Ectodermal cell (in vitro differentiated cells): Measurements from ENCODE around the gene IMPG2.

ENCODE experiments used
- H3K27ac ChIP-seq: 2 replicates; pipeline ENCODE4 v1.7.0; 2013; ENCODE audit warnings: mild to moderate bottlenecking, low read depth, low read length; ENCODE audit not compliant: insufficient read depth, poor library complexity, severe bottlenecking
- H3K27me3 ChIP-seq: 2 replicates; pipeline ENCODE4 v1.7.0; 2013; ENCODE audit warnings: mild to moderate bottlenecking, low read length; ENCODE audit not compliant: insufficient read depth, control insufficient read depth, poor library complexity, severe bottlenecking
- H3K36me3 ChIP-seq: one replicate; pipeline ENCODE4 v1.7.0; 2013; ENCODE audit warnings: low read length; ENCODE audit not compliant: control insufficient read depth, insufficient read depth
- H3K4me1 ChIP-seq: one replicate; pipeline ENCODE4 v1.7.0; 2013; ENCODE audit warnings: low read length; ENCODE audit not compliant: control insufficient read depth, insufficient read depth
- H3K4me3 ChIP-seq: 2 replicates; pipeline ENCODE4 v1.7.0; 2013; ENCODE audit warnings: low read depth, low read length, control low read depth; ENCODE audit not compliant: insufficient read depth
- H3K9me3 ChIP-seq: 2 replicates; pipeline ENCODE4 v1.7.0; 2013; ENCODE audit warnings: mild to moderate bottlenecking, low read length, moderate library complexity; ENCODE audit not compliant: control insufficient read depth
- WGBS, 2 experiments: methylation state at CpG; one replicate each; pipeline ENCODE4 v1.1.7; 2013; ENCODE audit warnings: missing lambda C conversion rate in 2 of 2; 5-methylcytosine and 5-hydroxymethylcytosine counted together

Gene IMPG2

DNA sequence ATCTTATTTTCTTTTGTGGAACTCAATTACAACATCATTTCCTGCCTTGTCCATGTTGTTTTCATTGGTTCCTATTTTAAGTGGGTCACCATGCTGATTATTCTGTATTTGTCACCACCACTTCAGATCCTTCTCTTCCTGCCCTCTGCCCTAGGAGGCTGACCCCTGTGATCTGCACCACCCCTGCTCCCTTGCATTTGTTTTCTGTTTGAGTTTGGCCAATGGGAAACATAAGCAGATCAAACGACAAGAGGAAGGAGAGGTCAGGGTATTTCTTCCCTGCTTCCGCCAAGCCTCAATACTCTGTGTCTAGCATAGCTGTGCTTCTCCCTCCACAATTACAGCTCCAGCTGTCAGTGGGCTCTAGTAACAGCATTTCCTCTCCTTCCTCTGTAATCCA, 71.6 kb downstream of the IMPG2 start:
- Histone ChIP-seq H3K27ac (no peak overlapping the region), H3K27me3 (no peaks in the 10 kb centered on the region), H3K4me1 (peaks cover 11% of the 10 kb centered on the region), H3K9me3 (no peaks in the 10 kb centered on the region), H3K36me3 (no peaks in the 10 kb centered on the region), H3K4me3 (no peak overlapping the region)
- 40 to 48% methylated on average over 2 of the region's 2 CpGs for WGBS, 2 experiments

DNA sequence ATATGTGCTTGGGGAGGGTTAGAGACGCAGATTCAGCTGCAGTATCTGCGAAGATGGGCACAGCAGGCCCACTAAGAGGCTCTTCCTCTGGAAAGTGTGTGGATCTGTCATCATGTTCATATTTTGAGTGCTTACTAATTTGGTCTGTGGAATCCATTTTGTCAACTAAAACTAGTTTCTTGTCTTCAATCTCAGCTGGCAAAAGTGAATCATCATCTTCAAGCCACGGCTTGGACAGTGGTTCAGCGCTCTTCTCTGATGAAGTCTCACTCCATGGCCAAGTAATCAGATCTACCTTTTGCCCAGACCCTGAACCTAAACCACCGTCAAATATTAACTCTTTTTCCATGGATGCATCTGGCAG, 76.2 kb downstream of the IMPG2 start:
- Histone ChIP-seq H3K9me3 (no peaks in the 10 kb centered on the region), H3K4me1 (peaks cover 5% of the 10 kb centered on the region)
- 95 to 98% methylated on average over 5 of the region's 5 CpGs for WGBS, 2 experiments

DNA sequence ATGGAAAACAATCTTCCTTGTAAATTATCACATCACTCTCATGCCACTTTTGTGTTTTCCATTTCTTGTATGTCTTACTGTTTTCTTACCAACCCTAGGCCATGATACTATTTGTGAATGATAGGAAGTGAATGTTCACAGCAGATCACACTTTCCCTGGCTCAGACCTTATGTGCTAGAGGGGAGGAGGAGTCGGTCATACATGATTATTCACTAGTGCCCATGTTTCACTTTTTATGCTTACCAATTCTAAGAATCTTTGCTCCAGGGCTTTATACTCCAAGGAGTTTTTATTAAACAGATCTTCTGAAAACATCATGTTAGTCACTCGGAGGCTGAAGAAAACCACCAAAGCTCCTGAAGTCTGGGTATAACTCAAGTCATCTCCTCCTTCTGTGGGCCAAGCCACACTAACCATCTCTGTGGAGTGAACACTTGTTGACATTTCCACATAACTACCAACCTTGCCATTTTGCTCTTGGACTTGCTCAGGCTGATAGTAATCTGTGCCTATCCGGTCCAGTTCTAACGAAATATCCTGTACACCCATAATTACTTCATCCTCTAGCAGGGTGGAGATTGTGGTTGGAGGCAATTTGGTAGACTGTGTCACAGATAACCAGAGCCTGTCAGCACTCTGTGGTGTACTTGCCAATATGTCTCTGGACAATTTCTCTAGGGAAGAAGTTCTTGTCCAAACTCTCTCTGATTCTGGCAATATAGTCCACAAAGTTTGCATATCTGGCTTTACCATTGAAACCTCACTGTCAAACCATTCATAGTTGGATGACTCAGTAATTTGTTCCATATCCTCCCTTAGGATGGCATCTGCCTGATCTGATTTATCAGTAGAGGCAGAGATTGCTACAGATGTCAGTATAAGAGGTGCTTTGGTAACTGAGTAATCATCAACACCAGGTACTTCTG, 76.8 kb downstream of the IMPG2 start:
- WGBS, 2 experiments: 87 to 94% methylated on average over 1 to 4 of the region's 4 CpGs
- no peak overlapping the region for H3K27ac ChIP-seq
- H3K4me3 ChIP-seq: no peak overlapping the region
- H3K27me3 ChIP-seq: no peaks in the 10 kb centered on the region
- H3K9me3 ChIP-seq: no peaks in the 10 kb centered on the region
- no peaks in the 10 kb centered on the region for H3K4me1 ChIP-seq
- H3K36me3 ChIP-seq: no peaks in the 10 kb centered on the region

More for the DNA sequence above, 76.2 kb downstream of the IMPG2 start:
- H3K27ac ChIP-seq: no peak overlapping the region
- no peaks in the 10 kb centered on the region for H3K27me3 ChIP-seq
- no peaks in the 10 kb centered on the region for H3K36me3 ChIP-seq
- H3K4me3 ChIP-seq: no peak overlapping the region

DNA sequence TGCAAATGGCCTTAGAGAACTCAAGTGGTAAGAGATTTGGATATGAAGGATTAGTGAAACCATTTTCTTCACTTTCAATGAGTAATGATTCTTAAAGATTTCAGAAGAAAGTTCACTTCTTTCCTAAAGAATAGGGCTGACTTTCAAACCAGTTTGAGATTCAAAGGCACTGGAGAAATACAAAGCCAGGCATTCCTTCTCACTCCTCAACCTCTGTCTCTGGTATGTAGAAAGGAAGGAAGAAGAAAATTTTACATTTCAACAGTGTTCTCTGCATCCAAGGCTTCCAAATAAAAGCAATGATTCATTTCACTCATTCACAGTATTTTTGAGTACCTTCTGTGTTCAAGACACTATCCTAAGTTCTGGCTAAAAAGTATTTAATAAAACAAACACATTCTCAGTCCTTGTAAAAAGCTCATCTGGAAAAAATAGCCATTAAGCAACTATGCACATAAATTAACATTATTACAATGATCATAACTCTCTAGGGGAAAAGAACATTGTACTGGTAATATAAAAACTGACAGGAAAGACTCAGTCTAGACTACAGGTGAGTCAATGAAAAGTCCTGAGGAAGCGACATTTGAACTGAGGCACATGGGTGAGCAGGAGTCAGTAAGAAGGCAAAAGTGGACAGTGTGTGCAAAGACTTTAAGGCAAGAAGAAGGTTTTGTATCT, 79.5 kb downstream of the IMPG2 start:
- Histone ChIP-seq H3K4me1 (no peaks in the 10 kb centered on the region), H3K4me3 (no peak overlapping the region), H3K36me3 (no peaks in the 10 kb centered on the region), H3K27me3 (no peaks in the 10 kb centered on the region), H3K27ac (no peak overlapping the region), H3K9me3 (no peaks in the 10 kb centered on the region)
- 93 to 96% methylated on average over 1 of the region's 1 CpG for WGBS, 2 experiments

DNA sequence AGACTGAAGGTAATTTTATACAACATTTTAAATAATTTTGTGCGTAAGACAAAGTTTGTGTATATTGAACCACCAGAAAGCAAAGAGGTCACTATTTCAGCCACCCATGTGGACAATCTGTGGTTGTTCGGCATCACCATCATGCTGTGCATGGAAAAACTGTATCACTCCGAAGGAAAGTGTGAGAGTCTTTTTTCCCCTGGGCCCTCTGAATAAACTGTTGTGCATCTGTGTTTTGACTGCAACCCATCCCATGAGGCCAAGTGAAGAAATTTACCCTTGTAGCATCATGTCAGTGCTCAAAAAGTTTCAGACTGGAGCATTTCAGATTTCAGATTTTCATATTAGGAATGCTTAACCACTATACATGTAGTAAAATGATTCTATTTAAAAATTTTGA, 85.3 kb downstream of the IMPG2 start:
- no peak overlapping the region for H3K27ac ChIP-seq
- no peaks in the 10 kb centered on the region for H3K9me3 ChIP-seq
- H3K4me3 ChIP-seq: no peak overlapping the region
- no peaks in the 10 kb centered on the region for H3K36me3 ChIP-seq
- no peaks in the 10 kb centered on the region for H3K4me1 ChIP-seq
- no peaks in the 10 kb centered on the region for H3K27me3 ChIP-seq
- WGBS, 2 experiments: 89 to 97% methylated on average over 3 of the region's 3 CpGs

DNA sequence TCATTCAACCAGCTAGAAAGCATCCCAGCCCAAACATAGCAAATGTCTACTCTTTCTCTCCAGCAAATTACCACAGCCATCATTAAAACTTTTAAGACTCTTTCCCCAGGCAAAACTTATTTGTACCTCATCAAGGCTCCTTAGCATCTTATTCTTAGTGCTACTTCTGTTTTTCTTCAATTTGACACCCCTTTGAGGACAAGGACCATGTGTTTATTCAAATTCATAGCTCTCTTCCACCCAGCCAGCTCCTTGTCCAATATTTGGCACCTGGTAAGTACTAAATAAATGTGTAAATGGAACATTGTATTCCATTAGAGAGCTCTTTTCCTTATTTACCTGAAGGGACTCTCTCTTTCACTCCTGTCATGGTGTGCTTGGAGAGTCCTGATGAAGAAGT, 89.8 kb downstream of the IMPG2 start:
- H3K27ac ChIP-seq: no peak overlapping the region
- no peak overlapping the region for H3K4me3 ChIP-seq
- no peaks in the 10 kb centered on the region for H3K36me3 ChIP-seq
- no peaks in the 10 kb centered on the region for H3K4me1 ChIP-seq
- no peaks in the 10 kb centered on the region for H3K9me3 ChIP-seq
- no peaks in the 10 kb centered on the region for H3K27me3 ChIP-seq

DNA sequence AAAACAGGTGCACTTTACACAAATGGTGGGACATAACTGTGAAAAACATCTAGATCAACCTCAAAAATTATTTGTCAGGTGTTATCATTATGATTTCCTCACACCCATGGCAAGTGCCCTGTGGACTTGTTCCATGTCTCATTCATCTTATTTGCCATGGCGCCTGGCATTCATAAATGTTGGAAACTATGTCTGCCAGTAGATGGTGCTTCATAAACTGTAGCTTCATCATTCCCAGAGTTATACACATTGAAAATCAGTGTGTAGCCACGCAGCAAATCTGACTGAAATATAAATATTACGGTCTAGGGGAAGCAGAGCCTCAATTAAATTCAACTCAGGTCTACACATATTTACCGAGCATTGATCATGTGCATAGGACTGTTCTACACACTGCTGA, 90.7 kb downstream of the IMPG2 start:
- H3K4me3 ChIP-seq: no peak overlapping the region
- no peaks in the 10 kb centered on the region for H3K4me1 ChIP-seq
- H3K27me3 ChIP-seq: no peaks in the 10 kb centered on the region
- WGBS, 2 experiments: 92 to 96% methylated on average over 4 of the region's 4 CpGs
- no peaks in the 10 kb centered on the region for H3K36me3 ChIP-seq
- H3K9me3 ChIP-seq: no peaks in the 10 kb centered on the region
- no peak overlapping the region for H3K27ac ChIP-seq

GRCh38 chr3:101228441-101228840, 91.9 kb downstream of the IMPG2 start:
- Histone ChIP-seq H3K4me3 (no peak overlapping the region), H3K9me3 (no peaks in the 10 kb centered on the region), H3K27ac (no peak overlapping the region), H3K36me3 (no peaks in the 10 kb centered on the region), H3K4me1 (no peaks in the 10 kb centered on the region), H3K27me3 (no peaks in the 10 kb centered on the region)
- WGBS, 2 experiments: 90 to 92% methylated on average over 3 of the region's 3 CpGs

GRCh38 chr3:101224739-101225138, 95.6 kb downstream of the IMPG2 start:
- no peak overlapping the region for H3K4me3 ChIP-seq
- no peaks in the 10 kb centered on the region for H3K36me3 ChIP-seq
- no peak overlapping the region for H3K27ac ChIP-seq
- WGBS, 2 experiments: 87 to 91% methylated on average over 3 of the region's 4 CpGs
- no peaks in the 10 kb centered on the region for H3K4me1 ChIP-seq
- no peaks in the 10 kb centered on the region for H3K27me3 ChIP-seq
- H3K9me3 ChIP-seq: no peaks in the 10 kb centered on the region

DNA sequence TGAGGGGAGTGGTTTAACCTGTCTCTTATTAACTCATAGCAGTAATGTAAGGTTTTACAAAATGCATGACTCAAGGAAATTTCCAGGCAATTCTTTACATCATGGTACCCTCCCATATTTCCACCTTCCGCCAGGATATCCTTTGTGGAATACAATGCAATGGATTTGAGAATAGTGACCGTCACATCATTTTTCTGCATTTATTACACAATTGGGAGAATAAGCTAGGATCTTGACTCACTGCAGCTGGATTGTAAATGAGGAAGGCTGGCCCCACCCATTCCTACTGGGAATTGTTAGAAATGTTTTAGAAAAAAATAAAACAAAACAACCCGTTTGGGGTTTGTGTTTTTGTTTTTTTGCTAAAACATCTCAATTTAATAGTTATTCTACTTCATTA, 97.4 kb downstream of the IMPG2 start:
- no peaks in the 10 kb centered on the region for H3K4me1 ChIP-seq
- H3K27ac ChIP-seq: no peak overlapping the region
- WGBS, 2 experiments: 93% methylated on average over 2 of the region's 3 CpGs; no CpG with 5 or more reads in 1 of the 2 experiments
- no peaks in the 10 kb centered on the region for H3K27me3 ChIP-seq
- no peaks in the 10 kb centered on the region for H3K9me3 ChIP-seq
- no peak overlapping the region for H3K4me3 ChIP-seq
- no peaks in the 10 kb centered on the region for H3K36me3 ChIP-seq
